Karpas-422 (cell line): ENCODE measurements around the gene SERPINB11. TPM values are rescaled to one million over a fixed set of nuclear protein-coding genes. Genes with fewer than 3 reads are reported as not detected.
A peak's percentile ranks its signal among the peaks of the same experiment; 100 is the strongest.

Experiments used
- DNase-seq: peaks from one replicate; pipeline ENCODE4 v3.0.0-alpha.2; 2015
- H2AFZ ChIP-seq: fragments of 200-600 bp; sonication (generic); 2 replicates; pipeline ENCODE4 v1.6.1; 2014; ENCODE audit warnings: antibody characterized with exemption, low read length, mixed read lengths
- H3K27ac ChIP-seq: fragments of 200-600 bp; sonication (generic); 2 replicates; pipeline ENCODE4 v1.5.1; 2014; ENCODE audit warnings: mild to moderate bottlenecking, low read length, moderate library complexity
- H3K27me3 ChIP-seq: fragments of 200-600 bp; sonication (generic); 2 replicates; pipeline ENCODE4 v1.6.1; 2014; ENCODE audit warnings: low read length, mixed read lengths
- H3K36me3 ChIP-seq: fragments of 200-600 bp; sonication (generic); 2 replicates; pipeline ENCODE4 v1.6.1; 2014; ENCODE audit warnings: low read length, mixed read lengths; ENCODE audit not compliant: insufficient read depth
- H3K4me1 ChIP-seq: fragments of 200-600 bp; sonication (generic); 2 replicates; pipeline ENCODE4 v1.6.1; 2014; ENCODE audit warnings: mild to moderate bottlenecking, low read length, mixed read lengths
- H3K4me2 ChIP-seq: fragments of 200-600 bp; sonication (generic); 2 replicates; pipeline ENCODE4 v1.6.1; 2014; ENCODE audit warnings: low read length, low read depth, mild to moderate bottlenecking; ENCODE audit not compliant: poor library complexity, severe bottlenecking
- H3K4me3 ChIP-seq: fragments of 200-600 bp; sonication (generic); 2 replicates; pipeline ENCODE4 v1.5.1; 2014; ENCODE audit warnings: mild to moderate bottlenecking, antibody characterized with exemption, low read length, mixed read lengths
- H3K79me2 ChIP-seq: fragments of 200-600 bp; sonication (generic); 2 replicates; pipeline ENCODE4 v1.6.1; 2014; ENCODE audit warnings: mild to moderate bottlenecking, low read length, mixed read lengths
- H3K9ac ChIP-seq: fragments of 200-600 bp; sonication (generic); 2 replicates; pipeline ENCODE4 v1.6.0; 2014; ENCODE audit warnings: low read length
- H3K9me2 ChIP-seq: fragments of 200-600 bp; sonication (generic), shearing (Covaris generic); replicated peaks from 2 replicates; pipeline ENCODE4 v1.6.0; 2014; ENCODE audit warnings: mild to moderate bottlenecking, low read length, moderate library complexity; ENCODE audit not compliant: insufficient read depth
- H3K9me3 ChIP-seq: fragments of 300-700, 200-600 bp; sonication (generic); 2 replicates; pipeline ENCODE4 v1.6.1; 2014; ENCODE audit warnings: low read length, mixed read lengths
- H4K20me1 ChIP-seq: fragments of 200-600 bp; sonication (generic); 2 replicates; pipeline ENCODE4 v1.6.1; 2014; ENCODE audit warnings: mild to moderate bottlenecking, antibody characterized with exemption, low read length, low read depth; ENCODE audit not compliant: insufficient read depth
- total RNA-seq: library from RNA; depleted of rRNA; stranded (reverse); fragments of >200 nt; shearing (Covaris generic); gene quantifications from 2 replicates; pipeline ENCODE4 v1.2.3, GENCODE V29; 2014; ENCODE audit warnings: low replicate concordance

Gene SERPINB11
- total RNA-seq, 1 experiment from 2014 or later = not detected

DNA sequence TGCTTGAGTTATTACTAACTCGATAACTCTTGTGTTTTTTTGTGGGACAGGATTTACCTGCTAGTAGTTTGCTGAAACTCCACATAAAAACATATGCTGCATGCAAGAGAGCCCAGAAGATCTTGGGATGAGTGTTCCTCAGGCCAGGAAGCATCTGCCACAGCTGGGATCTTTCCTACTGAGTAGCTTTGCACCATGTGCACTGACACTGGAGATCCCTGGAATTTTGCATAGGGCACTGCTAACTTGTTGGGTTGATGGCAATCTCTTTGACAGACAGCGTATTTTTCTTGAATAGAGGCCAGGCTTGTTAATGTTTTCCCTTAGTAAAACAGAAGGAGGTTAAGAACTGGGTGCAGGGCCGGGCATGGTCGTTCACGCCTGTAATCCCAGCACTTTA is 808 bp upstream of the SERPINB11 start:
- no peaks in the 10 kb centered on the region for H3K9me2 ChIP-seq
- H2AFZ ChIP-seq = no peak overlapping the region
- no peaks in the 10 kb centered on the region for H3K27me3 ChIP-seq
- no peaks in the 10 kb centered on the region for H3K4me1 ChIP-seq
- H3K27ac ChIP-seq = no peak overlapping the region
- no peaks in the 10 kb centered on the region for H3K79me2 ChIP-seq
- no peak overlapping the region for H3K4me2 ChIP-seq
- H4K20me1 ChIP-seq = no peaks in the 10 kb centered on the region
- no peak overlapping the region for H3K4me3 ChIP-seq
- no peaks in the 10 kb centered on the region for H3K9me3 ChIP-seq
- no peaks in the 10 kb centered on the region for H3K36me3 ChIP-seq
- DNase-seq = no peak
- H3K9ac ChIP-seq = no peak overlapping the region

DNA sequence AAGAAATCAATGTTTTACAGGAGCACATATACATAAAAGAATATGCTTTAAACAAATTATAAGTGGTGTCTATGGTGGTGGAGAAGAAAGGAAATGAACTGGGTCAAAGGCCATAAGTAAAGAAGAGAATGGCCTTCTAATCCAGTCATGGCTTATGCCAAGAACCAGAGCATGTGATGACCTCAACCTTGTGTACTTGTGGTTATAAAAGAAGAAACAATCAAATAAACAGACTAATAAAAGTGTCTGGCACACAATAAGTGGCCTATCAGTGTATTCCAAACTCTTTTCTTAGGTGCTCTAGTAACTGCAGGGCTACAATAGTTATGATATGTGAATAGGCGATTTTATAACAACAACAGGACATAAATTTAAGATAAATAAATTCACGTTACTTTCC is 2.6 kb downstream of the SERPINB11 start:
- Histone ChIP-seq H3K4me1 (no peaks in the 10 kb centered on the region), H2AFZ (no peak overlapping the region), H3K27ac (no peak overlapping the region), H3K36me3 (no peaks in the 10 kb centered on the region), H4K20me1 (no peaks in the 10 kb centered on the region), H3K4me2 (no peak overlapping the region), H3K79me2 (no peaks in the 10 kb centered on the region), H3K9ac (no peak overlapping the region), H3K9me3 (no peaks in the 10 kb centered on the region), H3K4me3 (no peak overlapping the region), H3K9me2 (no peaks in the 10 kb centered on the region), H3K27me3 (no peaks in the 10 kb centered on the region)
- DNase-seq = no peak

DNA sequence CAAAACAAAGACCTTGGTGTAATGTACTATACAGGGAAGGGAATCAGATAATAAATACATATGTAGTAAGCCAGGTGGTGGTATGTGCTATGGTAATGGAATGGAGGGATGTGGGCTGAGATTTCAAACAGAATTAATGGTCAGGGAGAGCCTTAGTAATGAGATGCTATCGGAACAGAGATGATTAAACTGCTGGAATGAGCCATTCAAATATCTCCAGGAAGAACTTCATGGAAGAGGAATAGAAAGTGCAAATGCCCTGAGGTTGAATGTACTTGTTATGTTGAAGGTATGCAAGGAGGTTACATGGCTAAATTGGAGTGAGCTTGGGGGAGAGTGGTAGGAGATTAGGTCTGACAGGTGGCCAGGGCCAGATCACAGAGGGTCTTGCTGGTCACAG is 5.1 kb downstream of the SERPINB11 start:
- Histone ChIP-seq H4K20me1 (no peaks in the 10 kb centered on the region), H3K4me3 (no peak overlapping the region), H3K36me3 (no peaks in the 10 kb centered on the region), H3K9me3 (no peaks in the 10 kb centered on the region), H3K79me2 (no peaks in the 10 kb centered on the region), H3K9me2 (no peaks in the 10 kb centered on the region), H3K9ac (no peak overlapping the region), H3K4me1 (no peaks in the 10 kb centered on the region), H3K27ac (no peak overlapping the region), H3K4me2 (no peak overlapping the region), H2AFZ (no peak overlapping the region), H3K27me3 (no peaks in the 10 kb centered on the region)
- DNase-seq = no peak

DNA sequence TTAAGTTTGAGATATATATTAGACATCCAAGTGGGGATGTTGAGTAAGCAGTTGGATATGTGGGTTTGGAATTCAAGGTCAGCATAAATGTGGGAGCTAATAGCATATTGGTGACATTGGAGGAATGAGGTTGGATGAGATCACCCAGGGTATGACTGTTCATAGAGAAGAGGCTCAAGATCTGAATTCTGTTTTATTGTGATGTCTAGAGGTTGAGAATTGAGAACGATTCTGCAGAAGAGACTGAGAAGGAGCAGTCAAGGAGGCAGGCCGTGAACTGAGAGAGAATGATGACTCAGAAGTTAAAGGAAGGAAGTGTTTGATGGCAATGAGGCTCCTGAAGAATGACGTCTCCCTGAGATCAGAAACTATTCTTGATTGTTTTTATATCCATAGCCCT is 5.9 kb downstream of the SERPINB11 start:
- Histone ChIP-seq H3K79me2 (no peaks in the 10 kb centered on the region), H3K9me3 (peaks cover 6% of the 10 kb centered on the region; the same call in 1 of the 2 replicates), H4K20me1 (no peaks in the 10 kb centered on the region), H3K4me1 (no peaks in the 10 kb centered on the region), H3K9ac (no peak overlapping the region), H2AFZ (no peak overlapping the region), H3K9me2 (no peaks in the 10 kb centered on the region), H3K27ac (no peak overlapping the region), H3K4me2 (no peak overlapping the region), H3K36me3 (no peaks in the 10 kb centered on the region), H3K27me3 (no peaks in the 10 kb centered on the region), H3K4me3 (no peak overlapping the region)
- DNase-seq = no peak

DNA sequence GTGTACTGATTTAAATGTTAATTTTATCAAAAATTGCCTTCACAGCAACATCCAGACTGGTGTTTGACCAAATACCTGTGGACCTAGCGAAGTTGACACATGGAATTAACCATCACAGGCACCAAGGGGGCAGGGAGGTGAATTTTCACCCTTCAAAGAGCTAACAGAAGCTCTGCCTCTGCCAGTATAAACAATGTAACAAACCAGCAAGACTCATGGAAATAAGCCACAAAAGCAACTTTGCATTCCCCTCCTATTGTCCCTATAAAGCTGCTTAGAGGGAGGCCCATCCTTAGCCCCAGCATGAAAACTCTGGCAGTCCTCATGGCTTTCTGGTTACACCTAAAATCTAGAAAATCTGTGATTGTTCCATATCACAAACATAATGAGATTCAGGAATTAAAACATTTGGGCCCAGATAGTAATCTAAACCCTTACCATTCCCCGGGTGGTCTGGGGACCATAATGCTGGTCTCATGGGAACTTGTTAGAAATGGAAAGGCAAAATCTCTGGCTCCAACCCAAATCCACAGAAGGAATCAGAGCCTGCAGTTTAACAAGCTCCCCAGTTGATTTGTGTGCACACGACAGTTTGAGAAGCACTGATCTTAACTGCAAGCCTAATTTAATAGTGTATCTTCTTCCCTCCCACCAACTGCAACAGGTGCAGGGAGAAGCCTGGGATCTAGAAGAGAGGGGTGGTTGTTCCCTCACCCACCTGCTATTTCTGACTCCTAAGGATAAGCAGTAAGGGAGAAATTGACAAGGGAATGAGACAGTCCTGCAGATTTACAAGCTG is 23.1 kb downstream of the SERPINB11 start:
- H3K36me3 ChIP-seq = no peaks in the 10 kb centered on the region
- H2AFZ ChIP-seq = no peak overlapping the region
- no peak overlapping the region for H3K27ac ChIP-seq
- H4K20me1 ChIP-seq = no peaks in the 10 kb centered on the region
- no peaks in the 10 kb centered on the region for H3K79me2 ChIP-seq
- no peak overlapping the region for H3K4me2 ChIP-seq
- no peaks in the 10 kb centered on the region for H3K27me3 ChIP-seq
- peak; percentile 29 for DNase-seq
- H3K9ac ChIP-seq = no peak overlapping the region
- H3K9me3 ChIP-seq = no peaks in the 10 kb centered on the region
- H3K9me2 ChIP-seq = no peaks in the 10 kb centered on the region
- H3K4me1 ChIP-seq = no peaks in the 10 kb centered on the region
- no peak overlapping the region for H3K4me3 ChIP-seq

DNA sequence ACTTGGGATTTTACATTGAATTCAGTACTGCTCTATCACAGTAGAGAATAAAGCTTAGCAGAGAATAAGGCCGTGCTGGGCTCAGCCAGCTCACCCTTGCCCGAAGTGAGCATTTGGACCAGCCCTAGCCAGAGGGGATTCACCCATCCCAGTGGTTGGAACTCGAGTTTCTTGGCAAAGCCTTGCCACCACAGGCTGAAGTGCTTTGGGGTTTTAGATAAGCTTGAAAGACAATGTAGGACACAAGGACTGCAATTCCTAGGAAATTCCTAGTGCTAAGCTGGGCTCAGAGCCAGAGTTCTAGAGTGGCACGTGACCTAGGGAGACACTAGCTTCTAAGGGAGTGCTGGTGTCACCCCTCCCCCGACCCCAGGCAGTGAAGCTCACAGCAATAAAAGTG is 28.0 kb downstream of the SERPINB11 start:
- H2AFZ ChIP-seq = no peak overlapping the region
- H3K79me2 ChIP-seq = no peaks in the 10 kb centered on the region
- H3K4me1 ChIP-seq = no peaks in the 10 kb centered on the region
- H3K4me2 ChIP-seq = no peak overlapping the region
- H3K9me3 ChIP-seq = no peaks in the 10 kb centered on the region
- H4K20me1 ChIP-seq = no peaks in the 10 kb centered on the region
- H3K4me3 ChIP-seq = no peak overlapping the region
- no peaks in the 10 kb centered on the region for H3K9me2 ChIP-seq
- H3K36me3 ChIP-seq = no peaks in the 10 kb centered on the region
- H3K27me3 ChIP-seq = no peaks in the 10 kb centered on the region
- no peak overlapping the region for H3K27ac ChIP-seq
- no peak for DNase-seq
- no peak overlapping the region for H3K9ac ChIP-seq

DNA sequence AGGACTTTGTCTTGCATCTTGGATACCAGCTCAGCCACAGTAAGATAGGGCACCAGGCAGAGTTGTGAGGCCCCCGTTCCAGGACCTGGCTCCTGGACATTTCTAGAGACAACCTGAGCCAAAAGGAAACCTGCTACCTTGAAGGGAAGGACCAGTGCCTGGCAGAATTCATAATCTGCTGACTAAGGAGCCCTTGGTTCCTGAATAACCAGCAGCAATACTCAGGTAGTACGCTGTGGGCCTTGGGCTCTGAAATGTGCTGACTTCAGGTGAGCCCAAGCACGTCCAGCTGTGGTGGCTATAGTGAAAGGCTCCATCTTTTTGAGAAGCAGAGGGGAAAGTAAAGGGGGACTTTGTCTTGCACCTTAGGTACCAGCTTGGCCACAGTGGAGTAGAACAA is 28.5 kb downstream of the SERPINB11 start:
- H3K4me1 ChIP-seq = no peaks in the 10 kb centered on the region
- no peak overlapping the region for H2AFZ ChIP-seq
- DNase-seq = no peak
- no peaks in the 10 kb centered on the region for H3K79me2 ChIP-seq
- H3K27me3 ChIP-seq = no peaks in the 10 kb centered on the region
- no peak overlapping the region for H3K4me3 ChIP-seq
- no peak overlapping the region for H3K9ac ChIP-seq
- H4K20me1 ChIP-seq = no peaks in the 10 kb centered on the region
- no peaks in the 10 kb centered on the region for H3K9me2 ChIP-seq
- no peak overlapping the region for H3K4me2 ChIP-seq
- H3K9me3 ChIP-seq = no peaks in the 10 kb centered on the region
- H3K27ac ChIP-seq = no peak overlapping the region
- H3K36me3 ChIP-seq = no peaks in the 10 kb centered on the region

DNA sequence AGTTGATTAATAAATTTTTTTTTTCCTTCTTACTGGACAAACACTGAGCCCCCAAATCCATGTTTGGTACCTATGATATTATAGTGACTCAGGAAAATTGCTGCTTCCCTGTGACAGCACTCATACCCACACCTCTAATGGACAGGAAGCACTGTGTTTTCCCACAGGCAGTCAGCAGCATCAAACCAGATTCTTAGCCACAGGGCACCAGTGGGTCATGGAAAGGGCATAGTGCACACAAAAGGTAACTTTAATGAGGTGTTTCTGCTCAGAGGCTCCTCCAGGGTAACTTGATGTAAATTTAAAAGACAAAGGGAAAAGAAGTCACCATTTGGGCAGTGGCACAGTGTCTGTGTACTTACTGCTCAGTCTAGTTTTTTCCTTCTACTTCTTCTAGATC is 34.1 kb downstream of the SERPINB11 start:
- H3K27ac ChIP-seq = no peak overlapping the region
- no peak for DNase-seq
- no peak overlapping the region for H2AFZ ChIP-seq
- H3K4me1 ChIP-seq = no peaks in the 10 kb centered on the region
- H3K9me2 ChIP-seq = no peaks in the 10 kb centered on the region
- H3K4me2 ChIP-seq = no peak overlapping the region
- no peak overlapping the region for H3K9ac ChIP-seq
- no peaks in the 10 kb centered on the region for H3K79me2 ChIP-seq
- H3K36me3 ChIP-seq = no peaks in the 10 kb centered on the region
- H3K4me3 ChIP-seq = no peak overlapping the region
- no peaks in the 10 kb centered on the region for H3K9me3 ChIP-seq
- H3K27me3 ChIP-seq = no peaks in the 10 kb centered on the region
- H4K20me1 ChIP-seq = no peaks in the 10 kb centered on the region
